Parathyroid adenoma (tissue), 2 donors: ENCODE data around the gene CEACAM6.
"Not testable (repeated sequence)": the region's sequence is repeated elsewhere in the genome, so short reads cannot be mapped to it uniquely, and the experiment has no call there.

Experiments
- H2AFZ ChIP-seq: fragments of 300-600 bp; sonication (generic); one replicate; pipeline ENCODE4 v1.7.0; 2017; ENCODE audit warnings: antibody characterized with exemption, mild to moderate bottlenecking
- H3K27ac ChIP-seq: fragments of 300-600 bp; sonication (generic); one replicate; pipeline ENCODE4 v1.7.0; 2017
- H3K27me3 ChIP-seq: fragments of 300-600 bp; sonication (generic); one replicate; pipeline ENCODE4 v1.7.0; 2017; ENCODE audit warnings: low read length; ENCODE audit not compliant: control insufficient read depth, insufficient read depth
- H3K36me3 ChIP-seq: fragments of 300-600 bp; sonication (generic); one replicate; pipeline ENCODE4 v1.7.0; 2017; ENCODE audit warnings: low read length; ENCODE audit not compliant: control insufficient read depth, insufficient read depth
- H3K4me1 ChIP-seq: fragments of 300-600 bp; sonication (generic); one replicate; pipeline ENCODE4 v1.7.0; 2017; ENCODE audit warnings: control low read depth
- H3K4me2 ChIP-seq: fragments of 300-600 bp; sonication (generic); one replicate; pipeline ENCODE4 v1.7.0; 2017; ENCODE audit warnings: low read length
- H3K4me3 ChIP-seq: fragments of 300-600 bp; sonication (generic); one replicate; pipeline ENCODE4 v1.7.0; 2017; ENCODE audit warnings: low read depth, low read length
- H3K79me2 ChIP-seq: fragments of 300-600 bp; sonication (generic); one replicate; pipeline ENCODE4 v1.7.0; 2017; ENCODE audit warnings: control low read depth
- H3K9ac ChIP-seq: fragments of 300-600 bp; sonication (generic); one replicate; pipeline ENCODE4 v1.7.0; 2017; ENCODE audit warnings: mild to moderate bottlenecking
- H3K9me3 ChIP-seq: fragments of 300-600 bp; sonication (generic); one replicate; pipeline ENCODE4 v1.7.0; 2017; ENCODE audit warnings: low read length; ENCODE audit not compliant: control insufficient read depth
- CTCF ChIP-seq: fragments of 300-600 bp; sonication (generic); IDR thresholded peaks from one replicate; pipeline ENCODE4 v1.7.0; 2017; ENCODE audit warnings: antibody characterized with exemption, mild to moderate bottlenecking
- donor health status: primary hyperparathyroidism.

CEACAM6 gene

GRCh38 chr19:41755328-41755913, at the start of gene CEACAM6:
Gene CEACAM6, plus strand, starts transcription at chr19:41755530. Its CDS starts 109 bp downstream, at chr19:41755639.
- no peak within 1 kb of the TSS for H3K4me3 ChIP-seq
- TF ChIP-seq CTCF, result no peak

GRCh38 chr19:41706741-41707501, 48.4 kb upstream of the CEACAM6 start:
- TF ChIP-seq CTCF, result peak; percentile 77
- Histone ChIP-seq H3K79me2 (no peaks in the 10 kb centered on the region), H3K4me2 (peak overlapping the region; percentile 63), H3K4me3 (no peak overlapping the region), H3K27me3 (no peaks in the 10 kb centered on the region), H3K36me3 (no peaks in the 10 kb centered on the region), H3K9ac (no peak overlapping the region), H3K4me1 (no peaks in the 10 kb centered on the region), H3K9me3 (no peaks in the 10 kb centered on the region), H2AFZ (peak overlapping the region; percentile 89), H3K27ac (no peak overlapping the region)

More at GRCh38 chr19:41755328-41755913, at the start of gene CEACAM6:
- H3K4me1 ChIP-seq, result peaks cover 5% of the 10 kb centered on the region
- no peaks in the 10 kb centered on the region for H3K27me3 ChIP-seq
- no peaks in the 10 kb centered on the region for H3K79me2 ChIP-seq
- H2AFZ ChIP-seq, result no peak within 1 kb of the TSS
- no peaks in the 10 kb centered on the region for H3K9me3 ChIP-seq
- no peaks in the 10 kb centered on the region for H3K36me3 ChIP-seq
- no peak within 1 kb of the TSS for H3K4me2 ChIP-seq
- H3K9ac ChIP-seq, result no peak within 1 kb of the TSS
- no peak within 1 kb of the TSS for H3K27ac ChIP-seq

GRCh38 chr19:41707502-41707812, 47.9 kb upstream of the CEACAM6 start:
- Histone ChIP-seq H3K4me2 (no peak overlapping the region), H3K4me3 (no peak overlapping the region), H2AFZ (no peak overlapping the region), H3K36me3 (no peaks in the 10 kb centered on the region), H3K9ac (no peak overlapping the region), H3K9me3 (no peaks in the 10 kb centered on the region), H3K27ac (no peak overlapping the region), H3K4me1 (no peaks in the 10 kb centered on the region), H3K79me2 (no peaks in the 10 kb centered on the region), H3K27me3 (no peaks in the 10 kb centered on the region)
- no peak for TF ChIP-seq CTCF

GRCh38 chr19:41707871-41708371, 47.4 kb upstream of the CEACAM6 start:
- no peak overlapping the region for H3K27ac ChIP-seq
- no peaks in the 10 kb centered on the region for H3K4me1 ChIP-seq
- H3K4me2 ChIP-seq, result no peak overlapping the region
- TF ChIP-seq CTCF, result no peak
- H3K4me3 ChIP-seq, result no peak overlapping the region
- H2AFZ ChIP-seq, result no peak overlapping the region
- no peaks in the 10 kb centered on the region for H3K9me3 ChIP-seq
- no peaks in the 10 kb centered on the region for H3K36me3 ChIP-seq
- H3K27me3 ChIP-seq, result no peaks in the 10 kb centered on the region
- H3K9ac ChIP-seq, result no peak overlapping the region
- H3K79me2 ChIP-seq, result no peaks in the 10 kb centered on the region

- H3K4me2 ChIP-seq, result no peak within 1 kb of the TSS
- no peaks in the 10 kb centered on the region for H3K27me3 ChIP-seq
- H3K27ac ChIP-seq, result no peak within 1 kb of the TSS
- H3K36me3 ChIP-seq, result no peaks in the 10 kb centered on the region
- no peaks in the 10 kb centered on the region for H3K9me3 ChIP-seq
- H3K9ac ChIP-seq, result no peak within 1 kb of the TSS
- H3K79me2 ChIP-seq, result no peaks in the 10 kb centered on the region
- H3K4me3 ChIP-seq, result no peak within 1 kb of the TSS
- no peak within 1 kb of the TSS for H2AFZ ChIP-seq
- H3K4me1 ChIP-seq, result no peaks in the 10 kb centered on the region
- no peak for TF ChIP-seq CTCF
Observed at GRCh38 chr19:41708481-41708880, 46.8 kb upstream of the CEACAM6 start, which contains the start of gene CEACAM5. Gene CEACAM5, plus strand, starts transcription at chr19:41708626. Its CDS starts 106 bp downstream, at chr19:41708732.

GRCh38 chr19:41709516-41709915, 45.8 kb upstream of the CEACAM6 start:
- H3K36me3 ChIP-seq, H3K4me3 ChIP-seq, H3K4me1 ChIP-seq, H3K4me2 ChIP-seq, H3K79me2 ChIP-seq, H3K27me3 ChIP-seq, H3K9me3 ChIP-seq, H3K27ac ChIP-seq, H2AFZ ChIP-seq, H3K9ac ChIP-seq: not testable (repeated sequence)
